DMS 273 (cell line): ENCODE measurements around the gene C19orf47.
A peak's percentile ranks its signal among the peaks of the same experiment; 100 is the strongest.

ENCODE experiments used
- DNase-seq: peaks from one replicate; lab custom pipeline; 2025; ENCODE audit not compliant: unreplicated experiment; lab: John Stamatoyannopoulos, UW

Gene C19orf47

DNA sequence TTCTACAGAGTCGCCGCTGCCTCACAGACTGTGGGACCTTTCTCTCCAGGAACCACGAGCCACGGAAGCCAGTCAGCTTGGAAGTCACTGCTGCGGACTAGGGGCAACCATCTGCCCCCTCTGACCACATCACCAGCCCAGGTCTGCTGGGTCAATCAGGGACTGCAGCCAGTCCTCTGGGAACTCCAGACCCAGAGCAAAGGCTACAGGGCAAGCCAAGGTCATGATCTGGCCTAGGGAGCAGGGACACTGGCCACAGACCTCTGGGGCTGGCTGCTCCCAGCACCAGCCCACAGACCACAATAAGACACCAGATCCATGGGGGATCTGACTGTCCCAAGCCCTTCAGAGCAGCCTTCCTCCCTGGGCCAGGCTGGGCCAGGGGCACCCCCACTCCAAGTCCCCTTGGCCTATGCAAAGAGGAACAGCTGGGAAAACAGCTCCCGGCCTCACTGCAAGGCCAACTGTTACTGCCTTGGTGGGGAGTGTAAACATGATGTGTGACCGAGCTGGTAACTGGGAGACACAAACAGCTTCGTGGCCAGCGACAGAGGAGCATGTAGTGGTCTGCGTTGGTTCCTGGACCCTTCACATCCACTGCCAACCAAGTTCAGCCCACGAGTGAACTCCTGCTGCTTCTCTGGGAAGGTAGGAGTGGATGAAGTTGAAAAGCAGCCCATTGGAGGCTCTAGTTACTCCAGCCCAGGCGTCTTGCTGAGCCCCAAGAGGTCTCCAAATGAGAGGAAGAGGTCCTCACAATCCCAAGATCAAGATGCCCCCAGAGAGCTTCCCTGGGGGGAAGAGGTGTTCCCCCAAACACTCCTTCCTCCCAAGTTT lies 64.6 kb downstream of the C19orf47 start:
- peak; percentile 87 for DNase-seq

- DNase-seq: no peak
These were observed 65.3 kb downstream of the C19orf47 start for GRCh38 chr19:40282920-40283319.

- no peak for DNase-seq
These were observed 66.0 kb downstream of the C19orf47 start for GRCh38 chr19:40282209-40282580.

DNA sequence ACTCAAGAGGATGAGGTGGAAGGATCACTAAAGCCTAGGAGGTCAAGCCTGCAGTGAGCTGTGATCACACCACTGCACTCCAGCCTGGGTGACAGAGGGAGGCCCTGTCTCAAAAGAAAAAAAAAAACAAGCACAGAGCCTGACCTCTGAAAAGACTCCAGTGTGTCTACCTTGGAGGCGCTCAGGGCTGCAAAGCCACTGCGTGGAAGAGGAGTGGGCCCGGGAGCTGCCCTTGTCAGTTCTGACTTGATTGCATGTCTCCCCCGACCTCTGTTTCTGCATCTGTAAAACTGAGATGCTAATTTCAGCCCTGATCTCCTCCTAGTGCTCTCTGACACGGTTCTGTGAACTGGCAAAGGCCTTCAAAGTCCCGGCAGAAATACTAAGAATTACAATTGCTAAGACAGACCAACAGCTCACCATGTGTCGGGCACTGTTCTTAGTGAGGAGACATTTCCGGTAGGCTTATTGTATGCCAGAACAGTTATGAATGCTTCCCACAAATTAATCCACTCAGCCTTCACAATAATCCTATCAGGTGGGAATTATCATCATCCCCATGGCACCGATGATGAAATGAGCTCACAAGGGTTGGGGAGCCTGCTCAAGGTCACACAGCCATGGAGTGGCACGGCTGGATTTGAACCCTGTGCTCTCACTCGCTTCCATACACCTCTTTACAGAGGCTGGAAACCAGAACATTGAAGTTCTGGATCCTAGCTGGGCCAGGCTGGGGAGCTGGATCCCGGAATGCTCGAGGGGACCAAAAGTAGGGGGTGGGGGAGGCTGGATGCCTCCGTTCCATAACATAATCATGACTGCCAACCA lies 66.6 kb downstream of the C19orf47 start:
- no peak for DNase-seq

GRCh38 chr19:40280608-40281221 lies 67.5 kb downstream of the C19orf47 start:
- no peak for DNase-seq

- no peak for DNase-seq
These were observed 68.2 kb downstream of the C19orf47 start for GRCh38 chr19:40279761-40280607.

- no peak for DNase-seq
These were observed 69.1 kb downstream of the C19orf47 start for GRCh38 chr19:40279120-40279551.

GRCh38 chr19:40278361-40279035 lies 69.7 kb downstream of the C19orf47 start:
- DNase-seq: no peak

- DNase-seq: no peak
These were observed 70.7 kb downstream of the C19orf47 start for GRCh38 chr19:40277356-40278059.

DNA sequence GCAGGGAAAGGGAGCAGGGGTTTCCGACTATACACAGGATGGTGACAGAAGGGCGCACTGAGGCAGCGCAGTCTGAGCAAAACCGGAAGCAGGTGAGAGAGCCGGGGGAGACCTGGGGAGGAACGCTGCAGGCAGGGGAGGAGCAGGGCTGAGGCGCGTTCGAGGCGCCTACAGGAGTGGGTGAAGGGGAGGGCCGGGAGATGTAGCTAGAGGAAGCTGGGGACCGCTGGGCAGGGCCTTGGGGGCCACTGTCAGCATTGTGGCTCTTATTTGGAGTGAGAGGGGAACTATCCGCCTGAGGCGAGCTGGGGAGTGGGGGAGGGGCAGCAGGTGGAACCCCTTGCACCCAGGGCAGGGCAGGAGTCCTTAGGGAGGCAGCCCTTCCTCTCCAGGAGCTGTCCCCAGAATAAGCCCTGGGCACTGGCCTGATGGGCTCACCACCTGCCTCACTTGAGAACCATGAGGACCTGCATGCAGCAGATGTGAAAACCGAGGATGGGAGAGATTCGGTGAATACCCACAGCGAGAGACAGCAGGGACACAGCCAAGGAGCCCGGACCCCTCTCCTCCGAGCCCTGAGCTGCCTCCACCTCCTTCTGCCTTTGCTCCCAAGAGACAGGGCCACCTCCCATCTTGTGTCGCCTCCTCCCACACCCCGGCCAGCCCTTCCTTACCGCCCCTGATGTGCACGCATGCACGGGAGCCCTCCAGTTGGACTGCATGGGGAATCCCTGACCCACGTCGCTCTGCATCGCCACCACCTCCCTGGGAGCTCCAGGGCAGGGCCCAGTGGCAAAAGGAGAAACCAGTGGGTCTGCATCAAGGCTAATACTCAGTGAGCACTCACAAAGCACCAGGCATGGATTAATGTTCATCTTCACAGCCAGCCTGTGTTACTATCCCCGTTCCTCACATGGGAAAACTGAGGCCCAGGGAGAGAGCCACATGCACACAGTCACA lies 73.3 kb downstream of the C19orf47 start:
- peak; percentile 39 for DNase-seq

- DNase-seq: peak; percentile 69
These were observed 74.5 kb downstream of the C19orf47 start for GRCh38 chr19:40273469-40274360.

- no peak for DNase-seq
These were observed 75.9 kb downstream of the C19orf47 start for GRCh38 chr19:40272261-40272660.

DNA sequence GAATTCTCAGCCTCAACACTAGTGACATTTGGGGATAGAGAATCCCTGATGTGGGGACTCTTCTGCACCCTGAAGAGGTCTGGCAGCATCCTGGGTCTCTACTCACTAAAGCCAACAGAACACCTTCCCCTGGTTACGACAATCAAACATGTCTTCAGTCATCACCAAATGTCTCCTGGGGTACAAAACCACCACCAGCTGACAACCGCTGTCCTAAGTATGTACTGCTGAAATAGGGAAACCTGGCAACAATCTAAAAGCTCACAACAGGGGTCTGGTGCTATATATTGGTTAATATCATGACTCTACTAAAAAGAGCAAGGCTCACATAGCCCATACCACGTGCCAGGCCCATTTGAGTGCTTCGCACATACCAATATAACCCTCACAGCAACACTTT lies 76.5 kb downstream of the C19orf47 start:
- DNase-seq: no peak

DNA sequence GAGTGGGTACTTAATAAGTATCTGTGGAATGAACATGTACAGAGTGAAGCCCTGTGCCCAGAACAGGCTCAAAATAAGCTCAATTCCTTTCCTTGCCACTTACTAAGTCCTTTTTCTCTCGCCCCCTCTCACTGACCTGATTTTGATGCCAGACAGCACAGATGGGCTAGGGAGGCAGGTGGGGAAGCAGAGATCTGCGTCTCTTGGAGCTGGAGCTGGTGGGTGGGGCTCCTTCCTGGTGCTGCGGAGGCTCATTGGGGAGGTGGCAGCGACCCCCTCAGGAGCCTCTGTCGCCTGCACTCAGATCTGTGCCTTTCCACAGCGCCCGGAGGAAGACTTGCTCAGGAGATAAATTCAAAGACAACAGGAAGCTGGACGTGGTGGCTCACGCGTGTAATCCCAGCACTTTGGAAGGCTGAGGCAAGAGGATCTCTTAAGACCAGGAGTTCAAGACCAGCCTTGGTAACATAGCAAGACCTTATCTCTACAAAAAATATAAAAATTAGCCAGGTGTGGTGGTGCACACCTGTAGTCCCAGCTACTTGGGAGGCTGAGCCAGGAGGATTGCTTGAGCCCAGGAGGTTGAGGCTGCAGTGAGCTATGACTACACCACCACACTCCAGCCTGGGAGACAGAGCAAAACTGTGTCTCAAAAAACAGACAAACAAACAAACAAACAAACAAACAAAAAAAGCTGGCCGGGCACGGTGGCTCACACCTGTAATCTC lies 77.7 kb downstream of the C19orf47 start:
- DNase-seq: peak; percentile 94
